GM19035 (cell line): ENCODE results near the gene EXOC1.

Experiments
- ATAC-seq: cut with Tn5 transposase; IDR thresholded peaks from one replicate; pipeline ENCODE4 v1.9.1; 2021; ENCODE audit not compliant: unreplicated experiment

EXOC1 gene

GRCh38 chr4:55849724-55850123 is 3.7 kb upstream of the EXOC1 start:
- no peak for ATAC-seq

GRCh38 chr4:55851885-55852284 is 1.6 kb upstream of the EXOC1 start:
- no peak for ATAC-seq

GRCh38 chr4:55854129-55854528 is 681 bp downstream of the EXOC1 start:
- ATAC-seq: no peak

- ATAC-seq: no peak
Measured at GRCh38 chr4:55857586-55857985, 4.1 kb downstream of the EXOC1 start.

- ATAC-seq: no peak
Measured at GRCh38 chr4:55859711-55860110, 6.3 kb downstream of the EXOC1 start.

GRCh38 chr4:55864577-55865223 is 11.3 kb downstream of the EXOC1 start:
- ATAC-seq: no peak

- no peak for ATAC-seq
Measured at GRCh38 chr4:55865228-55865806, 11.9 kb downstream of the EXOC1 start.

- ATAC-seq: peak; percentile 87
Measured at GRCh38 chr4:55866290-55866907, 13.0 kb downstream of the EXOC1 start.

- peak; percentile 72 for ATAC-seq
Measured at GRCh38 chr4:55866973-55867574, 13.6 kb downstream of the EXOC1 start.

GRCh38 chr4:55868581-55869090 is 15.2 kb downstream of the EXOC1 start:
- ATAC-seq: no peak

GRCh38 chr4:55871299-55871800 is 17.9 kb downstream of the EXOC1 start:
- no peak for ATAC-seq

GRCh38 chr4:55874831-55875230 is 21.4 kb downstream of the EXOC1 start:
- no peak for ATAC-seq

GRCh38 chr4:55876387-55876786 is 22.9 kb downstream of the EXOC1 start:
- ATAC-seq: no peak

- ATAC-seq: no peak
Measured at GRCh38 chr4:55879224-55879623, 25.8 kb downstream of the EXOC1 start.

GRCh38 chr4:55880652-55881280 is 27.3 kb downstream of the EXOC1 start:
- ATAC-seq: no peak

GRCh38 chr4:55884093-55884850 is 30.8 kb downstream of the EXOC1 start:
- no peak for ATAC-seq

- ATAC-seq: no peak
Measured at GRCh38 chr4:55884851-55885219, 31.4 kb downstream of the EXOC1 start.

GRCh38 chr4:55887594-55887993 is 34.1 kb downstream of the EXOC1 start:
- no peak for ATAC-seq

- no peak for ATAC-seq
Measured at GRCh38 chr4:55892156-55892555, 38.7 kb downstream of the EXOC1 start.

GRCh38 chr4:55896622-55897021 is 43.2 kb downstream of the EXOC1 start:
- no peak for ATAC-seq

- no peak for ATAC-seq
Measured at GRCh38 chr4:55902677-55903076, 49.2 kb downstream of the EXOC1 start.
